Glomerular endothelial cell (primary cell): ENCODE results near the gene DNLZ. TPM values are rescaled to one million over a fixed set of nuclear protein-coding genes. Genes with fewer than 3 reads are reported as not detected.

Experiments
- DNase-seq: peaks from one replicate; pipeline ENCODE4 v3.0.0-alpha.2; 2011; ENCODE audit warnings: low read depth, low spot score; ENCODE audit errors: extremely low read depth
- total RNA-seq: library from RNA; depleted of rRNA; stranded (reverse); fragments of >200 nt; gene quantifications from 2 replicates; pipeline ENCODE4 v1.2.3, GENCODE V29; 2015

DNLZ gene
- total RNA-seq, 1 donor from 2014 or later, result 50.4 TPM

- DNase-seq, result no peak
Measured at GRCh38 chr9:136377341-136378169, 14.0 kb upstream of the DNLZ start.

GRCh38 chr9:136376457-136376856 lies 12.9 kb upstream of the DNLZ start:
- no peak for DNase-seq

- DNase-seq, result no peak
Measured at GRCh38 chr9:136375096-136375495, 11.6 kb upstream of the DNLZ start.

- no peak for DNase-seq
Measured at GRCh38 chr9:136374183-136374575, 10.6 kb upstream of the DNLZ start.

GRCh38 chr9:136373300-136374182 lies 10.0 kb upstream of the DNLZ start, which contains the start of gene CARD9:
Gene CARD9 (minus strand): TSS chr9:136373669. CDS start chr9:136372078, 1,591 bp downstream.
- DNase-seq, result no peak

- no peak for DNase-seq
Measured at GRCh38 chr9:136372561-136373299, 9.2 kb upstream of the DNLZ start.

GRCh38 chr9:136372006-136372405 lies 8.5 kb upstream of the DNLZ start:
- no peak for DNase-seq

GRCh38 chr9:136371533-136371880 lies 8.0 kb upstream of the DNLZ start:
- DNase-seq, result no peak

- DNase-seq, result no peak
Measured at GRCh38 chr9:136370687-136371532, 7.4 kb upstream of the DNLZ start.

GRCh38 chr9:136370037-136370436 lies 6.5 kb upstream of the DNLZ start:
- no peak for DNase-seq

GRCh38 chr9:136368190-136368589 lies 4.6 kb upstream of the DNLZ start:
- DNase-seq, result no peak

GRCh38 chr9:136367296-136368145 lies 4.0 kb upstream of the DNLZ start:
- DNase-seq, result no peak

GRCh38 chr9:136366826-136367225 lies 3.3 kb upstream of the DNLZ start:
- DNase-seq, result no peak

- no peak for DNase-seq
Measured at GRCh38 chr9:136365775-136366222, 2.3 kb upstream of the DNLZ start.

- no peak for DNase-seq
Measured at GRCh38 chr9:136364942-136365774, 1.6 kb upstream of the DNLZ start.

GRCh38 chr9:136363949-136364748 lies 605 bp upstream of the DNLZ start:
- DNase-seq, result no peak

GRCh38 chr9:136362450-136362784 lies 1.1 kb downstream of the DNLZ start:
- DNase-seq, result no peak
